HT1080 (cell line): Measurements from ENCODE around the gene WDR35. TPM values are rescaled to one million over a fixed set of nuclear protein-coding genes. Genes with fewer than 3 reads are reported as not detected.
A peak's percentile ranks its signal among the peaks of the same experiment; 100 is the strongest.

Experiments
- DNase-seq: peaks from one replicate; pipeline ENCODE4 v3.0.0-alpha.2; 2015; ENCODE audit warnings: low read depth
- polyA plus RNA-seq, 2 experiments: library from polyadenylated mRNA; depleted of rRNA; stranded (reverse); fragments of >200 nt; gene quantifications; 2 replicates each; pipeline ENCODE4 v1.2.3, GENCODE V29; 2015
- total RNA-seq: library from RNA; depleted of rRNA; stranded (reverse); fragments of >200 nt; shearing (Covaris generic); gene quantifications from 2 replicates; pipeline ENCODE4 v1.2.3, GENCODE V29; 2014; rRNA removed

The WDR35 gene
- 7.6 and 10.4 TPM in 2 replicates for total RNA-seq
- polyA plus RNA-seq (2015; cell fraction: cytosol; rRNA removed), result 5.5 and 7.5 TPM in 2 replicates
- 37.1 and 38.7 TPM in 2 replicates for polyA plus RNA-seq (2015; cell fraction: nucleus; rRNA removed)

DNA sequence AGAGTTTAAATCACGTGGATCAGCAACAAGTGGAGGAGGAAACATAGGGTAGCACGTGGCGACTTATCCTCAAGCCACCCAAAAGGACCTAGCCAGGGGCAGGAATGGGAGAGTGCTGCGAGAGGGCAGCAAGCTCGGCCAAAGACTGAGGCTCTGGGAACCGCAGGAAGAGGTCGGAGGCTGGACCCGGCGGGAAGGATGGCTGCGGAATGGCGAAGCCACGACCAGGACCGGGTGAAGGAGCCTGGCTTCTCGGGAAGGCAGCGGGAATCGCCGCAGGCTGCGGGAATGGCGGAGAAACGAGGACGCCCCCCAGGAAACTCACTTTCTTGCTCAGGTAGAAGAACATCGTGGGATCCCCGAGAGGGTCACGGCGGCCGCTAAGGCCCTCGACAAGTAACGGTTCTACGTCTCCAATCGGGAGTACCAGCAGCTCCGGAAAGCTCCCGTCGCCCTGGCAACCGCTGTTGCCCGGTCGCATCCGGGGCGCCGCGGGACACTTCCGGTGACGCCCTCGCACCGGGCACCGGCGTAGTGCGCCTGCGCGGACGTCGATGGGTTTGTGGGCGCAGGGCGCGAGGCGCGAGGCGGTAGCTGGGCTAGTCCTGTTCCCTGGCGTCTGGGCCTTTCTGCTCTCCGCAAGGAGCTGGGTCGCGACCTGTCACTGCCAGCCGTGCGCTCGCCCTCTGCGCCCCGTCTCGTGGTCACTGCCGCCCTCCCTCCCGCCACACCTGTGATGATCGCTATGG is at the start of gene WDR35:
TSS of gene WDR35 (minus strand) at position 439 of the 749 bp plus-strand sequence. CDS start at position 349, 90 bp downstream.
- DNase-seq, result peak; percentile 88

DNA sequence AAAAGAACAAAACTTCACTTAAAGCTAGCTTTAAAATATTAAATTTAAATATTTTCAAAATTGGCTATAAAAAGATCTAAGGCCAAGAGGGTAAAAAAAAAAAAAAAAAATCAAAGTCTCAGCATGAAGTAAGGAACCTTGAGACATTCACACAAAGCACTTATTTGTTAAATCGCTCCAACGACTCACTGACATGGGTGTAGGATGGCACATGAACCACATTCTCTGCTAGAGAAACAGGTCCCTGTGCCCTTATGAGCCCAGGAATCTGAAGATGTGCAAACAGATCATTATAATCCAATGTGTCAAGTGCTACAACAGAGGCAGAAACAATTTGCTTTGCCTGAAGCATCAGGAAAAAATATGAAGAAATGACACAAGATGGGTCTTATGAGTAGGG is 47.8 kb upstream of the WDR35 start:
- no peak for DNase-seq

DNA sequence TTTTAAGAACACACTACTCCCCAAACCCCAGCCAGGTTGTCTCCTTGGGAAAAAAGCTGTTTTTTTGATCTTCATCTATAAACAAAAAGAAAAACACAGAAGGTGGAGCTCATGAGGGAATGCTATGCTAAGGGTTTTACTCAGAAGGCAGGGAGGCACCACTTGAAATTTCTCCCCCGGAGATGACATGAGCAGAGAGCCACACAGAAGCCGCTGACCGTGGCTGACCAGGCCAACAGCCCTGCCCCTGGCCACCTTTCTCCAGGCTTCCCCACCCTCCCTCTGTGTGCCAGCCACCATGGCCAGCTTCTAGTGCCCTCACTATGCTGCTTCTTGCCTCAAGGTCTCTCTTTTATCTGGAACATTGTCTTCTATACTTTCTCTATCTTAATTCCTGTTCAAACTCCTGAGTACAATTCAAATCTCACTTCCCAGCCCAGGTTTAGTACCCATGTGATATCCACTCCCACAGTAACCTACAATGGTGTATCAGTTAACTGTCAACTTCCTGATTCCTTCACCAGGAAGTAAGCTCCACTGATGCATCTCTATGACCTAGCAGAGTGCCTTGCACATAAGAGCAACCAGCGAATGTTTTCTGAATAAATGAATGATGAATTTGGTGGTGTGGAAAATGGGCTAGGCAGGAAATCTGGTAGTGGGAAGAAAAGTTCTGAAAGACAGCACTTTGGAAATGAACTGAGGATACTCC is 46.2 kb upstream of the WDR35 start:
- DNase-seq, result no peak

DNA sequence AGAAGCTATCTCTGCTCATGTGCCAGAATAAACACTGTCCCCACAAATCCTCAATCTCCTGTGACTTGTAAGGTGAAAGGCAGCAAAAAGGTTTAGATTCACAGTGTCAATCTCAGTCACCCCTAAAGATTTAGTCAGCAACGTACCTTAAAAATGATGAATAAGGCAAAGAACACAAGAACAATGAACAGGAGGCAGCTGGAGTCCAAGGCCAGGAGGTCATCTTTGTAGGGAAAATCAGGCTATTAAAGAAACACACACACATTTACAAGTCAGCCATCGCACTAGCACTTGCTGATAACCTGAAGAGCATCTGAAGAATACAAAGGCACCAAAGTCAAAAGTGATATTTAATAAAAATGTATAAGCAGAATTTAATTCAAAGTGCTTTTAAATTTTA is 44.9 kb upstream of the WDR35 start:
- no peak for DNase-seq

DNA sequence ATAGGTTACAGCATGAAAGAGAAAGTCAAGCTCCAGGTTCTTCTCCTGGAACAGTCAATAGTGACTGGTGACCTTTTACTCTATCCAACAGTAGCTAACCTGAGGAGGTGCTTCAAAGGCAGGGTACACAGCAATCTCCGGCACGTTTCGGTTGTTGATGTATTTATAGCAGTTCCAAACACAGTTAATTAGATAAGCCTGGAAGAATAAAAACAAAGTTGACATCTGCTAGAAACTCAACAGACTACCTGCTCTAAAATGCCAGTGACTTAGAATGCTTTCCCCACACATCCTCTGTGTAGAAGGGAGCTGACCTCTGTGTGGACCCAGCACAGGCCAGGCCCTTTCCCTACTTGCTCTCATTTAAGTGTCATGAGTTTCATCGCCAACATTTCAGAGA is 44.3 kb upstream of the WDR35 start:
- DNase-seq, result no peak

DNA sequence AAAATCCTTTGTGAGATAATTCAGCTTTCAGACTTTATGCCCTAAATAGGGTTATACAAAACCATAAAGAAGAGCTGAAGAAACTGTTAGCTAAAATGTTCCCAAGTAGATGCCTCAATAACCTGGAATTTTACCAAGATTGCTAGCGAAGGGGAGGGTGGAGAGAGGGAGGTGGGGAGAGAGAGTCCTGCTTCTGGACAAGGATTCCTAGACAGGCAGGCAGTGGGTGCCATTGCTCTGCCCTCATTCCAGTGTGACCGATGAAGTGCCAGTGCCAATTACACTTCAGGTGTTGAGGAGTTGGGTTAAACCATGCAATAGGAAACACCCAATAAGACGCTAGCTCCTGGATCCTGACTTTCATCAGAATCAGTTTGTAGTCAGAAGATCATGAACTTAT is 43.4 kb upstream of the WDR35 start:
- no peak for DNase-seq

DNA sequence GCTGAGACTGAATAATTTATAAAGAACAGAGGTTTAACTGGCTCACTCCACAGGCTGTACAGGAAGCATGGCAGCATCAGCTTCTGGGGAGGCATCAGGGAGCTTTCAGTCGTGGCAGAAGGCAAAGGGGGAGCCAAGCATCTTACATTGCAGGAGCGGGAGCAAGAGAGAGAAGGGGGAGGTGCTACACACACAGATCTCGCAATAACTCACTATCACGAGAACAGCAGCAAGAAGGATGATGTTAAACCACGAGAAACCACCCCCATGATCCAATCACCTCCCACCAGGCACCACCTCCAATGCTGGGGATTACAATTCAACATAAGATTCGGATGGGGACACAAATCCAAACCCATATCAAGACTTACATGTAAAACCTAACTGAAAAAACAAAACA is 40.3 kb upstream of the WDR35 start:
- DNase-seq, result no peak

DNA sequence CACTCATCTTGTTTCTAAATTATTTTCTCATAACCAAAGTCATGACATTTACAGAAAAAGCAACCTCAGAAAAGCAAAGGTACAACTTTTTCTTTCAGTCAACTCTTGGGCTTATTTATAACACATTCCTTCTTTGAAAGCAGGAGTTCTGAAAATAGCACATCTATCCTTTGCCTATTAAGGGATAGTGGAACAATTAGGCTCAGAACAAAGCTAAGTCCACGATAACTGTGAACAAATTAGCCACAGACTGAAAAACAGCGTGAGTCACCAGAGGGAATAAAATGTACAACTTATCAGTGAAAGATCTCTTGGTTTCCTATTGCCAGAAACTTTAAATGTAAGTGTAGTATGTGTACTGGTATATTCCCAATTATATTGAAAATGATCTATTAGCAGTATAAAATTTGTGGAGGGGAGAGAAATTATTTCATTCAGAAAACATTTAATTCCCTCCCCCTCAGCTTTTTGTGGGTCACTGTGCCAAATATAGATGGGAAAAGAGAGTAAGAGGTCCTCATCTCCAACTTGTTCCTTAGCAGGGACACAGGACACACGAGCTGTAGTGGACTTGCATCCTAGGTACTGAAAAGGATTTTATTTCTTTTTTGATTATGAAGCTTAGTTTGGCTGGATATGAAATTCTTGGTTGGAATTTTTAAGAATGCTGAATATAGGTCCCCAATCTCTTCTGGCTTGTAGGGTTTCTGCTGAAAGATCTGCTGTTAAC is 38.0 kb upstream of the WDR35 start:
- no peak for DNase-seq

DNA sequence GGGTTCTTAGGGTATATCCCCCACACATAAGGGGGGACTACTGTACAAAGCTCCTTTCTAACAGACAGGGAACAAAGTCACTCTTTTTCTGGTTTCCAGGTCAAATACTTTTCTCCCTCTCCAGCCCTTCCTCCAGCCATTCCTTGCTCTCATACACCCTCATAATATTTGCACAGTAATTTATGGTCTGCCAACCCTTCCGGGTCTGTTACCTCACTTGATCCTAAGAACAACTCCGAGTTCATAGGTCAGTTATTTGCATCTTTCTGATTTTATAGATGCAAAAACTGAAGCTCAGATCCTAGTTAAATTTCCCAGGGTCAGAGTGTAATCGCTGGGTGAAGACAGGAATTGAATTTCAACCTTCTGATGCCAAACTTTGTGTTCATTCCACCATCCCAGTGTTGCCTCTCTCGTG is 37.4 kb upstream of the WDR35 start:
- DNase-seq, result no peak

DNA sequence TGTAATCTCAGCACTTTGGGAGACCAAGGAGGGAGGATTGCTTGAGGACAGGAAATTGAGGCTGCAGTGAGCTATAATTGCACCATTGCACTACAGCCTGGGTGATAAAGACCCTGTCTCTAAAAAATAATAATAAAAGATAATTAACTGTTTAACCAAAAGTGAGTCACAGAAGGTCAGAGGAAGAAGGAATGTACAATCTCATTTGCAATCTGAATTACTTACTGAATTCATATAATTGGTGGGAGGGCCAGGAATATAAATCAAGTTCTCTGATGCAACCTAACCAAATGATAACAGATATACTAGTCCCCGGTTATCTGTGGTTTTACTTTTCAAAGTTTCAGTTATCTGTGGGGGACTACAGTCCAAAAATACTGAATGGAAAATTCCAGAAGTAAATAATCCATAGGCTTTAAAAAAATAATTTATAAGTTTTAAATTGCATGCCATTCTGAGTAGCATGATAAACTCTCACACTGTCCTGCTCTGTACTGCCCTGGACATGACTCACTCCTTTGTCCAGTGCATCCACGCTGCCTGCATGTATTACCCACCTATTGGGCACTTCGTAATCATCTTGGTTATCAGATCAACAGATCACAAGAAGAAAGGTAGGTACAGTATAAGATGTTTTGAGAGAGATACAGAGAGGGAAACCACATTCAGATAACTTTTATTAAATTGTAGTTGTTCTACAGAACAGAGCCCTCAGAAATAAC is 35.3 kb upstream of the WDR35 start:
- no peak for DNase-seq

DNA sequence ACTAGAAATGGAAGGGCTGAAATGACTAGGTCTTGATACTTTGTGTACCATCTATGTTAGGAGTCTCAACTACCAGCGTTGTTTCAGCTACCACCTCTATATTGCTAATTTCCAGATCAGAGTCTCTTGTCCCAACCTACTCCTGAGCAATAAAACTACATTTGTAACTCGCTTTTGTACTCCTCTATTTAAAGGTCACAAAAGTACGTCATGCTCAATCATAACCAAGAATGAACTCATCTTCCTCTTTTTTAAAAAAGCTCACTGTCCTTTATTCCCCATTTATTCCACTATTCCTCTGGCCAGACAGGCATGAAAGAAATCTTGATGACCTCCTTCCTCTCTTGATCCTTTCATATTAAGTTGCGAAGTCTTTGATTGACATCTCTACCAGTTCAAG is 33.8 kb upstream of the WDR35 start:
- no peak for DNase-seq

DNA sequence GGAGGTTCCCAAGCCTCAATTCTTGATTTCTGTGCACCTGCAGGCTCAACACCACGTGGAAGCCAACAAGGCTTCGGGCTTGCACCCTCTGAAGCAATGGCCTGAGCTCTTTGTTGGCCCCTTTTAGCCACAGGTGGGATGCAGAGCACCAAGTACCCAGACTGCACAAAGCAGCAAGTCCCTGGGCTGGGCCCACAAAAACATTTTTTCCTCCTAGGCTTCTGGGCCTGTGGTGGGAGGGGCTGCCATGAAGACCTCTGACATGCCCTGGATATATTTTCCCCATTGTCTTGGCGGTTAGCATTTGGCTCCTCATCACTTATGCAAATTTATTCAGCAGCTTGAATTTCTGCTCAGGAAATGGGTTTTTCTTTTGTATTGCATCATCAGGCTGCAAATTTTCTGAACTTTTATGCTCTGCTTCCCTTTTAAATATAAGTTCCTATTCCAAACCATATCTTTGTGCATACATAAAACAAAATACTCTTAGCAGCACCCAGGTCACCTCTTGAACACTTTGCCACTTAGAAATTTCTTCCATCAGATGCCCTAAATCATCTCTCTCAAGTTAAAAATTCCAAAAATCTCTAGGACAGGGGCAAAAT is 31.6 kb upstream of the WDR35 start:
- no peak for DNase-seq

DNA sequence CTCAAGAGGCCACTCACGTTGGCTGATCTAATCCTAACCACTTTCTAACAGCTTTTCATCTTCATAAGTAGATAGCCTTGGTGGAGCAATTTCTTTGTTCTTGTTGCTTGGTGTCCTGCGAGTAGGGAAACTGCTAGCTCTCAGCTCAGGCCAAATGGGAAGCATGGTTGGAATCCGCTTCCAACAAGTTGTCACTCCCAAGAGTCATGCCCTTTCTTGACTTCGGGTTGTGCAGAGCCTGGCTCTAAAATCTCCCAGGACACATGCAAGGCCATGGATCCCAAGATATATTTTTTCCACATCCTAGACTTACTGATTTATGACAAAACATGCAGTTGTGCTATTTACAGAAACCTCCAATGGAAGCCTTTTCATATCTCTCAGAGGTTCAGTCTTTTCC is 29.8 kb upstream of the WDR35 start:
- no peak for DNase-seq

DNA sequence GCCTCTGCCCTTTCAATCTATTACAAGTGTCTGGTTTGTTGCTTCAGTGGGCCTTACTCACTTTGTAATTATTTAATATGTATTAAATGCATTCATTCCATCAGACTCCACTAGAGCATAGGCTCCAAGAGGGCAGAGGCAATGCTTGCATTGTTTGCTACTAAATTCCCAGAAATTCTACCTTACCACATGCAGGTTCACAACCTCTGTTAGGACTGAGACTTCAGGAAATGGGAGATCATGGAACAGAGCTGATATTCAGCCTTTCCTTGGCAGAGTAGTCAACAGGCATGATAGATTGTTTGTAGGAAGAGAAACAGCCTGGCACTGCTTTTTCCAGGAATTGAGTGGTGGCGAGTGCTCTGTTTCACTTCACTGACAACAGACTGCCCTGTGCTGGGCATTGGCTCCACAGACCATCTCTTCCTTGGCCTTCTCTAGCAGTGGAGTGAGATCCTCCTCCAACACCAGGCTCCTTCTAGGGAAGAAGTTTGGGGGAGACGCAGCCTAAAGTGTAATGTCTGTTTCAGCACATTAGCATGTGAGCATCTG is 28.8 kb upstream of the WDR35 start:
- DNase-seq, result no peak

DNA sequence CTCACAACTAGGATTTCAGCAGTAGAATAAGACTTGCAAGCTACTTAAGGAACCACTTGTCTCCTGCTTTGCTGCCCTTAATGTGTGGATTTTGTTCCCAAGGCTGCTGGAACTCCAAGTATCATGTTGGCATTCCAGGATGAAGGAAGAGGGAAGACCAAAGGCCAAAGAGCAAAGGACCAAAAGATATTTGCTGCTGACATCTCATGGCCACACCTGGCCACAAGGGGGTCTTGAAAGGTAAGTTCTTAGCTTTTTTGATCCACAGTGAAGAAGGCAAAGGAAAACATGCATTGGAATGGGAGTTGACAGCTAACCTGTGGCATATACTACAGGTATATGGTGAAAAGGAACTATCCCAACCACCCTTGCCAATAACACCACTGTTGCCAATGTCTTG is 26.4 kb upstream of the WDR35 start:
- DNase-seq, result no peak

DNA sequence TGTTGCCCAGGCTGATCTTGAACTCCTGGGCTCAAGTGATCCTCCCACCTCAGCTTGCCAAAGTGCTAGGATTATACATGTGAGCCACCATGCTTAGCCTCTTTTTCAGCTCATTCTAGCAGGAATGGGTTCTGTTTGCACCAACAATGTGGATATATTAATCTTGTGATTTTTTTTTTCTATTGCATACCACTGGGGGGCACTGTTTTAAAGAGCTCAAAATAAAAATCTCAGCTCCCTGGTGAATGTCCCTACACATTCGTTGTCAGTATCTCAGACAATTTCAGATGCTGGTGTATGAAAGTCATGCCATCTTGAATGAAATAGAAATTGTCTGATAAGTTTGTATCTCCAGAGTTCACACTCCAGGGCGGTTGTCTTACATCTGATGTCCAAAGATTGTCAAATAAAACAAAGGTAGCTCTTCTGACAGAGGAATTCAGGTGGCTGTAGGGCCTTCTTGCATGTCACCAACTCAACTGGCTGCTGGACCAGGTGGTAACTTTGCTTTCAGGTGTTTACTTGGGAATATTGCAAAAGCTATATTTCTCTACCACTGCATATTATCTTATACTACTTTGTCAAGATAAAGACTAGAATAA is 25.7 kb upstream of the WDR35 start:
- DNase-seq, result peak; percentile 51

DNA sequence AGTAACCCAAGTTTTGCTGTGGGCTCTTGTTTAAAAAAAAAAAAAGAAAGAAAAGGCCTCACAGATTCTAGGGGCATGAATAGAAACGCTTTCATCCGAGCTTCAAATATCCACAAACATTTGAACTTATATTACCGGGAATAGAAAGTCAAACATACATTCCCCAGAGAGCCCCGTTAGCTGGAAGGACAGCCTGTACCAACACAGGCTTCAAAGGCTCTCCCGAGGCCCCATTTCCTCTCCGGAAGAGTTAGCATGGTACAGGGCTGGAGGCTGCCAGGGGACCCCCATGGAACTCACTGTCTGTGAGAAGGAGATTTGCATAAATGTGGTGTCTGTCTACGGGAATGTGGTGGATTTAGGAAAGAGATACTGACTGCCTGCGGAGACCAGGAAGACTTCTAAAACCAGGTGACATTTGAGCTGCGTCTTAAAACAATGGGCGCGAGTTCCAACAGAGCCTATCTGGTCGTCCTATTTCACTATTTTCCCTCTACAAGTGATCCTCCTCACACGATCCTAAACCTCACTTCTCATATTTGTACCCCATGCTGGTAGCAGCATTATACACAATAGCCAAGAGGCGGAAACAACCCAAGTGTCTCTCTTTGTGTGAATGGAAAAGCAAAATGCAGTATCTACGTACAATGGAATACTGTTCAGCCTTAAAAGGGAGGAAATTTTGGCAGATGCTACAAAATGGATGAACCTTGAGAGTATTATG is 23.4 kb upstream of the WDR35 start:
- no peak for DNase-seq

DNA sequence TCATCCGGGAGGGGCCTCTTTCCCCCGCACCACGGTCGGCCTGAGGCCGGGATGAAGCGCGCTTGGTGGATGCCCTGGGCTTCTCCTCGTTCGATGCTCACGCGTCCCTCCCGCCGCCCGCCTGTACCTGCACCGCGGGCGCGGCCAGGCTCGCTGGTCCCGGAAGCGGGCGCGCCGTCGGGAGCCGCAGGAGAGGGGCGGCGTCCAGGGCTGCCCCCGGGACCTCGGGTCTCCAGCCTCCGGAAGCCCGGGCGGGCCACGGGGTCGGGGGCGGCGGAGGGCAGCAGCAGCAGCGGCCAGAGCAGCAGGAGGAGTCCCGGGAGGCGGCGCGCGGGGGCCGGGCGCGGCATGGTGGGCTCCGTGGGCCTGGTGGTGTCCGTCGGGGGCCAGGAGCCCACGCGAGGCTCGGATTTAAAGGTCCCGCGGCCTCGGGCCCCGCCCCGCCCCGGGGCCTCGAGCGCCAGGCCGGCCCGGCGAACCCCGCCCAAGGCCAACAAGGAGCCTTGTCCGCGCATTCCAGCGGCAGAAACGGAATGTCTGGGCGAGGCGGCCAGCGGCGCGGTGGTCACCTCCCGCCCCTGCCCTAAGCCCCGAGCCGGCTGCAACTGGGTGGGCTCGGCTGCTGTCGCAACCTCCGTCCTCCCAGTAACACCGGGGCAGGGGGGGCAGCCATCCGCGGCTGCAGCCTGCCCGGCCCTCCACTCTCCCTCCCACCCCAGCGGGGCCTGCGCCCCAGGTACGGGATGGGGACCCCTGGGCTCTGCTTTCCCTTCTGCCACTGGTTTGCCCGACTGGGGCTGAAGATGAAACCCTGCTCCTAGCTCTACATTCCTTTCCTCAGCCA is 22.6 kb upstream of the WDR35 start, which contains the start of gene MATN3:
TSS of gene MATN3 (minus strand) at position 387 of the 844 bp plus-strand sequence. CDS start at position 350, 37 bp downstream.
- DNase-seq, result no peak

DNA sequence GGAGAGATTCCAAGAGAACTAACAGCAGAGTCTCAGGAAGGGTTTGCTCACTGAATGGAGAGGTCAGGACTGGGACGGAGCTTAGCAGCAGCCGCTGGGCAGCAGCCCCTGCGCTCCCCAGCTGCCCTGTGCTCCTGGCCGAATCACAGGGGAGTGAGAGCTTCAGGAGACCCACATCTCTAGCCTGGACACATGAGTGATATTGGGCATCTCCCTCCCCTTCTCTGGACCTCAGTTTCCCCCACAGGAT is 22.1 kb upstream of the WDR35 start:
- DNase-seq, result no peak
